ENCODE results near the gene UBE2U.

Gene UBE2U, protein sequence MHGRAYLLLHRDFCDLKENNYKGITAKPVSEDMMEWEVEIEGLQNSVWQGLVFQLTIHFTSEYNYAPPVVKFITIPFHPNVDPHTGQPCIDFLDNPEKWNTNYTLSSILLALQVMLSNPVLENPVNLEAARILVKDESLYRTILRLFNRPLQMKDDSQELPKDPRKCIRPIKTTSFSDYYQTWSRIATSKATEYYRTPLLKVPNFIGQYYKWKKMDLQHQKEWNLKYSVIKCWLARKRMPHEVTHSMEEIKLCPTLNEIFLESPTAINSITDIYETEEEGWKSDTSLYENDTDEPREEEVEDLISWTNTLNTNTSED

GRCh38 chr1:64203420-64203819, at the start of gene UBE2U:
Gene UBE2U (plus strand): TSS chr1:64203623. CDS start chr1:64204051, 428 bp downstream.
- no peak for DNase-seq

DNA sequence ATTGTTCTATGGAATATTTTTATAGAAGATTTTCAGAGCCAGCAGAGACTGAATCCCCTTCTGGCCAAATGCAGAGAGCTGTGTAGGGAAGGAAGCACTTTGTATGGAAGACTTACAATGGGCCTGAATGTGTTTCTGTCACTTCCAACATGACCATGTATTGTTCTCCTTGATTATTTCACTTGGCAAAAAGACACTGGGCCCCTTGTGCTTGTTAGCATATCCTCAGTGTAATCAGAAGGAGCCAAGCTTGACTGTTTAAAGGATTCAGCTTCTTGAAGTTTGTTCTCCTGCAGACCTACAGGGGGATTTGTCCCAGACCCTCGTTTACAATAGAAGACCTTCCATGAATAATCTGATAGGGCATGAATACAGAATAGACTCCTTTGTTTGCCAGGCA, 48.1 kb upstream of the UBE2U start:
- no peak for DNase-seq

GRCh38 chr1:64161357-64161941, 42.0 kb upstream of the UBE2U start:
- DNase-seq: no peak

DNA sequence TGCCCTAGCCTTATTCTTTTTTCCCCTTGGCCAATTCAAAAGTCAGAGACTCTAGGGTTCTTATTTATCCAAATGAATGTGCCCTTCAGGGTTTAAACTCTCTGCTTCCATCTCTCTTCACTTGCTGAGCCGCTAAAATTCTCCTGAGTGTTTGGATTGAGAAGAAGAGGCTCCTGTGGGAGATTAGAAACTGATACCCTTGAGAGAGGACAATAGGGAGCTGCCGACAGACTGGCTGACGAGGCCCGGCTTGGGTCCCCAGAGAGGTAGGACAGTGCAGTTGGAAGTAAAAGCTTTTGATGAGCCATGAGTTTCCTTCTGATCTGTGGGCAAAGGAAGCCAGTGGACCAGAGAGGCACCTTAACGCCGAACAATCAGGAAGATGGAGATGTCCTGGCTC, 41.3 kb upstream of the UBE2U start:
- DNase-seq: no peak

- no peak for DNase-seq
Measured at GRCh38 chr1:64162804-64163203, 40.6 kb upstream of the UBE2U start.

DNA sequence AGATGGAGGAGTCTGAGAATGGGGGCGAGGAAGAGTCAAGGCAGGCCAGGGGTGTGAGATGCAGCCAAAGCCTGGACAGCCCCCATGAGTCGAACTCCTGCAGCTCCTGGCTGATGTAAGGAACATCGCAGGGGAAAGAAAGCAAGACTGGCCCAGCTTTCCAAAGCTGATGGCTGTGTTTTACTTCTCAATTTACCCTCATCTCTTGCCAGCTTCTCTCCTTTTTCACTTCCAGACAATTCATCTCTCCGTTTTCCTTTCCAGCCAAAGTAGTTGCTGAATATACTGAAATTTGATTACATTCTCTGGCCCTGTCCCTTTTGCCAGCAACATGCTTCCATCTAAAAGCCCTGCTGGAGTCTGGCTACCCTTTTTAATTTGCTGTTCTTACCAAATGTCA, 40.0 kb upstream of the UBE2U start:
- DNase-seq: no peak

DNA sequence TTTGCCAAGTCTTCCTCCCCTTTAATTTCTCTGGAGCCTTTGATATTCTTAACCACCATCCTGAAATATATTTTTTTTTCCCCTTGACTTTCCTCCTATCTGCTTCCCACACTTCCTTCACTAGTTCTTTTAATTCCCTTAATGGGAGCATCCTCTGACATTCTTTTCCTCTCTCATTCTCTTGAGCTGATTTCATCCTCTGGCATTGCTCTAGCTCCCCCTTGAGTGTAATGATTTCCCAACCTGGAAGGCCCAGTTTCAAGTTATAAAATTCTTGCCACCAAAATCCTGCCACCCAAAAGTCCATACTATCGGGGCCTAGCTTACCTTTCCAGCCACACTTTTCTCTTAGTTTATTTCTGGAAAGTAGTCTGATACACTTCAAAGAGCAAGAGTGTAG, 39.5 kb upstream of the UBE2U start:
- DNase-seq: no peak

DNA sequence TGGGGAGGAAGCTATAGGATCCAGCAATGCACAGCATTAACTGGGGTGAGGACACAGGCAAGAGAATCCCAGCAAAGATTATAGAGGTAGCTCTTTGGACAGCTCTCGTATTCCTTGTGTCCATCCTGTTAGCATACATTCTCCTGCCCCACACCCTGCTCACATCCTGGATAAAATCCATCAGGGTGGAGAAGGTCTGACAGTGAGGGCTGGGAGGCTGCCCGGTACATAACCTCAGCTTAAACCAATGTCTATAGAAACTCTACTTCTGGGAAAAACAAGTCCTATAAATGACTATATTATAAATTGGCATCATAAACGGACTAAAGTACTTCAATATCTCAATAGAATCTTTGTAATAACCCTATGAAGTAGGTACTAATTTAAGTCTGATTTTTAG, 36.8 kb upstream of the UBE2U start:
- DNase-seq: no peak

DNA sequence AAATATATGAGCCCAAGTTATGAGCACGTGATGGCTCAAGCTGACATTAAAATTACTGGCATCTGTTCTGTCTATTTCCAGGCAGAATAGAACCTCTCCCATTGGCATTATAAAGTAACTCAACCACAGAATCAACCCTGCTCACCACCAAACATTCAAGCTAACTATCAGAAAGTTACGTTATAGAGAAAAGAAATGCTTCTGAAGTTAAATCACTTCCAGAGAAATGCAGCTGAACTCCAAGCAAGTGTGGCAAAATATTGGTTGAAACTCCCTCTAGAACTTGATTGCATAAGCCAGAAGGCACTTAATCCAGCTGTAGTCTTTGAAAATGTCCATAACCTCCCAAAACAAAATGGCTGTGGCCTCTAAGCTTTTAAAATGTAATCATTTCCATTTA, 36.2 kb upstream of the UBE2U start:
- DNase-seq: no peak

- DNase-seq: no peak
Measured at GRCh38 chr1:64171246-64171645, 32.2 kb upstream of the UBE2U start.

DNA sequence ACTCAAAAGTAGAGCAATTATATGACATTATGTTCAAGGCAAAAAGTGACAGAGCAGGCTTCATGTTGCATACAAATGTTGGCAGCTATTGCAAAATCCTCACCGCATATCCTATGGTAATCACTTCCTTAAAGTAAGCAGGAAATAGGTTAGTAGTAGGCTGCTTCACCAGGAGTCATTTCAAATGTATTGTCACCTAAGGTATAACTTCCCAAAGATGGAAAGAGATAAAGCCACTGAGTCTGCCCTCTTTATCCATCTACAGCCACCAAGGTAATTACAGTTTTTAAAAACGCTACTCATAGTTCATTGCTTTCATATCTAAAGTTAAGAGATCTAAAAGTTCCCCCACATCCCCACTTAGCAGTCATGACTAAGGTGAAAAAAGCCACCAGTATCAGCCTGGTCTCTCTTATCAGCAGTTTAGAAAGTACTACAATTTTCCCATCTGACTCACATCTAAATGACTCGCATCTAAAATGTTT, 31.6 kb upstream of the UBE2U start:
- DNase-seq: no peak

- DNase-seq: no peak
Measured at GRCh38 chr1:64172458-64172983, 30.9 kb upstream of the UBE2U start.

- DNase-seq: no peak
Measured at GRCh38 chr1:64173336-64173940, 30.0 kb upstream of the UBE2U start.

GRCh38 chr1:64175639-64176038, 27.8 kb upstream of the UBE2U start:
- DNase-seq: no peak

GRCh38 chr1:64176659-64177058, 26.8 kb upstream of the UBE2U start:
- no peak for DNase-seq

GRCh38 chr1:64179588-64179987, 23.8 kb upstream of the UBE2U start:
- no peak for DNase-seq

DNA sequence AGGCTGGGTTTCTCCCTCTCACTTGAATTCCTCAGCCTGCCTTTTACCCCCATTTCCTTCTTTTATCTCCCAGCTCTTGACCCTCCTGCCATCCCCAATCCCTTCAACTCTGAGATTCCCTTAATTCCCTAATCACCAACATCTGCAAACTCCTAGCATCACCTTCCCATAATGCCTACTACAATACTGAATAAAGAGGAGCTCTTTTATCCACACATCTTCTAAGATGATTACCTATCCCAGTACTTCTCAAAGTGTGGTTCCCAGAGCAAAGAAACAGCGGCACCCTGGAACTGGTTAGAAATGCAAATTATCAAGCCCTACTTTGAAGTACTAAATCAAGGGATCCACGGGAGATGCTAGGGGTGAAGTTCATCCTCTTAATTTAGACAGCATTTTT, 21.2 kb upstream of the UBE2U start:
- no peak for DNase-seq

GRCh38 chr1:64183395-64184002, 19.9 kb upstream of the UBE2U start:
- DNase-seq: no peak

DNA sequence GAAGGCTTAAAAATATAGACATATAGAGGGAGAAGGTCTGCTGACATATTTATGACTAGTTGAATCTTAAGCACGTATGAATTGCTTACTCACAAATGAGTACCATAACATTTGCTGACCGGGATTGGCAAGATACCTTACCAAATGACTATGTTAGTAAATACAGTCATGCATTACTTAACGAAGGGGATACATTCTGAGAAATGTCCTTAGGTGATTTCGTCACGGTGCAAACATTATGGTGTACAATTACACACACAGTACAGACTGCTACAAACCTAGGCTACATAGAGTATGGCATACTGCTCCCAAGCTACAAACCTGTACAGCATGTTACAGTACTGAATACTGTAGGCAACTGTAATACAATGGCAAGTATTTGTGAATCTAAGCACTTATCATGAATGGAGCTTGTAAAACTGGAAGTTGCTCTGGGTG, 19.4 kb upstream of the UBE2U start:
- no peak for DNase-seq

- DNase-seq: no peak
Measured at GRCh38 chr1:64186138-64186897, 17.1 kb upstream of the UBE2U start.

GRCh38 chr1:64186898-64187280, 16.5 kb upstream of the UBE2U start:
- no peak for DNase-seq

GRCh38 chr1:64187646-64188045, 15.8 kb upstream of the UBE2U start:
- DNase-seq: no peak

GRCh38 chr1:64192290-64192689, 11.1 kb upstream of the UBE2U start:
- no peak for DNase-seq
